ENCODE data around the gene NEDD8. TPM values are rescaled to one million over a fixed set of nuclear protein-coding genes. Genes with fewer than 3 reads are reported as not detected.

NEDD8 gene
- total RNA-seq, 1 experiment from 2014 or later = 330 TPM

GRCh38 chr14:24188251-24189058 is 43.7 kb downstream of the NEDD8 start, which contains the start of gene IPO4:
Gene IPO4, minus strand, starts transcription at chr14:24188816. Its CDS starts 29 bp downstream, at chr14:24188787.
- ATAC-seq (peak; percentile 90), DNase-seq (peak; percentile 98)
- H3K4me1 ChIP-seq (ENCODE audit: insufficient read depth, low read length) = peaks cover 8% of the 10 kb centered on the region
- intact Hi-C loops (cut with micrococcal nuclease) = no loop called here
- H3K27me3 ChIP-seq (ENCODE audit: low read length) = no peaks in the 10 kb centered on the region
- peak within 1 kb of the TSS; percentile 90 for H3K9ac ChIP-seq (ENCODE audit: low read length)
- peak within 1 kb of the TSS; percentile 64 for H3K27ac ChIP-seq (ENCODE audit: low read length)
- peak within 1 kb of the TSS; percentile 86 for H3K4me2 ChIP-seq (ENCODE audit: low read length)
- H3F3A ChIP-seq (ENCODE audit: low read length, unreplicated experiment) = no peaks in the 10 kb centered on the region
- BruUV-seq (replicated peaks) = TSS peak; percentile 69
- H3K9me3 ChIP-seq (ENCODE audit: low read length) = no peaks in the 10 kb centered on the region
- POLR2A ChIA-PET (ENCODE audit: unreplicated experiment) = no interaction called here
- TF ChIP-seq, protein P1, sequence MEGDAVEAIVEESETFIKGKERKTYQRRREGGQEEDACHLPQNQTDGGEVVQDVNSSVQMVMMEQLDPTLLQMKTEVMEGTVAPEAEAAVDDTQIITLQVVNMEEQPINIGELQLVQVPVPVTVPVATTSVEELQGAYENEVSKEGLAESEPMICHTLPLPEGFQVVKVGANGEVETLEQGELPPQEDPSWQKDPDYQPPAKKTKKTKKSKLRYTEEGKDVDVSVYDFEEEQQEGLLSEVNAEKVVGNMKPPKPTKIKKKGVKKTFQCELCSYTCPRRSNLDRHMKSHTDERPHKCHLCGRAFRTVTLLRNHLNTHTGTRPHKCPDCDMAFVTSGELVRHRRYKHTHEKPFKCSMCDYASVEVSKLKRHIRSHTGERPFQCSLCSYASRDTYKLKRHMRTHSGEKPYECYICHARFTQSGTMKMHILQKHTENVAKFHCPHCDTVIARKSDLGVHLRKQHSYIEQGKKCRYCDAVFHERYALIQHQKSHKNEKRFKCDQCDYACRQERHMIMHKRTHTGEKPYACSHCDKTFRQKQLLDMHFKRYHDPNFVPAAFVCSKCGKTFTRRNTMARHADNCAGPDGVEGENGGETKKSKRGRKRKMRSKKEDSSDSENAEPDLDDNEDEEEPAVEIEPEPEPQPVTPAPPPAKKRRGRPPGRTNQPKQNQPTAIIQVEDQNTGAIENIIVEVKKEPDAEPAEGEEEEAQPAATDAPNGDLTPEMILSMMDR (conservative IDR thresholded peaks at IDR 0.05; ENCODE audit: low read depth, low read length) = no peak
- TF ChIP-seq EZH2 (IDR thresholded peaks at IDR 0.05; ENCODE audit: low read length, unreplicated experiment) (no peak), EZH2phosphoT487 (IDR thresholded peaks at IDR 0.05; ENCODE audit: borderline replicate concordance, low read length) (no peak)
- H3K79me2 ChIP-seq (ENCODE audit: low read length) = peaks cover 44% of the 10 kb centered on the region
- CTCF ChIA-PET = no interaction called here
- peak within 1 kb of the TSS; percentile 76 for H3K4me3 ChIP-seq (ENCODE audit: low read length)
- H2AFZ ChIP-seq (ENCODE audit: low read length) = peak within 1 kb of the TSS; percentile 54
- H3K36me3 ChIP-seq (ENCODE audit: low read depth, low read length) = peaks cover 24% of the 10 kb centered on the region; the same call in 1 of the 2 replicates
- no peaks in the 10 kb centered on the region for H4K20me1 ChIP-seq (ENCODE audit: low read length)
- H3K9me2 ChIP-seq (replicated peaks; ENCODE audit: low read length) = no peaks in the 10 kb centered on the region

GRCh38 chr14:24187539-24187915 is 44.6 kb downstream of the NEDD8 start:
- peaks cover 24% of the 10 kb centered on the region; the same call in 1 of the 2 replicates for H3K36me3 ChIP-seq (ENCODE audit: low read depth, low read length)
- no peak overlapping the region for H3K27ac ChIP-seq (ENCODE audit: low read length)
- no peak overlapping the region for H2AFZ ChIP-seq (ENCODE audit: low read length)
- TF ChIP-seq EZH2 (IDR thresholded peaks at IDR 0.05; ENCODE audit: low read length, unreplicated experiment) (no peak), EZH2phosphoT487 (IDR thresholded peaks at IDR 0.05; ENCODE audit: borderline replicate concordance, low read length) (no peak)
- TF ChIP-seq, protein P1 (conservative IDR thresholded peaks at IDR 0.05; ENCODE audit: low read depth, low read length) = no peak
- ATAC-seq = no peak
- H3K9ac ChIP-seq (ENCODE audit: low read length) = peak overlapping the region; percentile 90
- H3K27me3 ChIP-seq (ENCODE audit: low read length) = no peaks in the 10 kb centered on the region
- peak overlapping the region; percentile 86 for H3K4me2 ChIP-seq (ENCODE audit: low read length)
- ChIA-PET CTCF (no interaction called here), POLR2A (ENCODE audit: unreplicated experiment) (no interaction called here)
- no peaks in the 10 kb centered on the region for H3F3A ChIP-seq (ENCODE audit: low read length, unreplicated experiment)
- H3K4me3 ChIP-seq (ENCODE audit: low read length) = peak overlapping the region; percentile 76
- intact Hi-C loops (cut with micrococcal nuclease) = no loop called here
- H4K20me1 ChIP-seq (ENCODE audit: low read length) = no peaks in the 10 kb centered on the region
- H3K9me2 ChIP-seq (replicated peaks; ENCODE audit: low read length) = no peaks in the 10 kb centered on the region
- DNase-seq = no peak
- BruUV-seq (replicated peaks) = no TSS peak
- H3K79me2 ChIP-seq (ENCODE audit: low read length) = peaks cover 39% of the 10 kb centered on the region
- H3K9me3 ChIP-seq (ENCODE audit: low read length) = no peaks in the 10 kb centered on the region
- H3K4me1 ChIP-seq (ENCODE audit: insufficient read depth, low read length) = peaks cover 8% of the 10 kb centered on the region
